AG04450 (cell line): Measurements from ENCODE around the gene CRYBA1. TPM values are rescaled to one million over a fixed set of nuclear protein-coding genes. Genes with fewer than 3 reads are reported as not detected.

Experiments used
- CTCF ChIA-PET: fragments of 300-600, 350-600 bp; formaldehyde crosslinking; extraction: SDS; loops from one replicate; lab custom pipeline; 2022; ENCODE audit warnings: antibody characterized with exemption, inconsistent platforms; lab: Charles Lee
- POLR2A ChIA-PET: fragments of 350-600 bp; formaldehyde crosslinking; extraction: SDS; loops from one replicate; lab custom pipeline; 2021; ENCODE audit warnings: antibody characterized with exemption, inconsistent platforms; lab: Yijun Ruan, JAX
- DNase-seq: peaks from one replicate; pipeline ENCODE4 v3.0.0-alpha.2; 2011; ENCODE audit warnings: low read depth, low spot score
- H3K27ac ChIP-seq: one replicate; pipeline ENCODE4 v1.5.1; 2012; ENCODE audit warnings: low read depth, low read length, control low read depth
- H3K27me3 ChIP-seq: one replicate; pipeline ENCODE4 v1.6.0; 2012; ENCODE audit warnings: low read length; ENCODE audit not compliant: control insufficient read depth, insufficient read depth
- H3K4me3 ChIP-seq: 2 replicates; pipeline ENCODE4 v1.5.1; 2011; ENCODE audit warnings: mild to moderate bottlenecking, low read depth, low read length, control low read depth
- H3K9me3 ChIP-seq: 2 replicates; pipeline ENCODE4 v1.5.1; 2012; ENCODE audit warnings: low read length; ENCODE audit not compliant: control insufficient read depth, insufficient read depth
- CTCF ChIP-seq: IDR thresholded peaks from 2 replicates; pipeline ENCODE4 v1.5.1; 2011; ENCODE audit warnings: low read depth, low read length, control low read depth, inconsistent platforms
- polyA plus RNA-seq: library from polyadenylated mRNA; depleted of rRNA; stranded (reverse); fragments of >200 nt; gene quantifications from 2 replicates; pipeline ENCODE4 v1.2.3, GENCODE V29; 2011

The CRYBA1 gene
- polyA plus RNA-seq, 1 experiment: not detected

- CTCF ChIA-PET: interaction anchor here (0.5 to 7.2 kb wide), 2 partner anchors 20 to 67 kb away, joined by 3 to 158 read pairs; no protein-coding TSS in a partner anchor
- Histone ChIP-seq H3K27me3 (no peaks in the 10 kb centered on the region), H3K27ac (no peak overlapping the region), H3K4me3 (no peak overlapping the region), H3K9me3 (no peaks in the 10 kb centered on the region)
- POLR2A ChIA-PET: no interaction called here
- DNase-seq: no peak
- TF ChIP-seq CTCF: no peak
These were observed 32.2 kb upstream of the CRYBA1 start for GRCh38 chr17:29214215-29215146.

GRCh38 chr17:29215174-29215573, 31.5 kb upstream of the CRYBA1 start:
- Histone ChIP-seq H3K27ac (no peak overlapping the region), H3K27me3 (no peaks in the 10 kb centered on the region), H3K9me3 (no peaks in the 10 kb centered on the region), H3K4me3 (no peak overlapping the region)
- POLR2A ChIA-PET: no interaction called here
- CTCF ChIA-PET: interaction anchor here (0.5 to 7.2 kb wide), 4 partner anchors 20 to 91 kb away, joined by 3 to 158 read pairs (median 3); no protein-coding TSS in a partner anchor
- no peak for TF ChIP-seq CTCF
- no peak for DNase-seq

GRCh38 chr17:29215717-29216116, 30.9 kb upstream of the CRYBA1 start:
- Histone ChIP-seq H3K27me3 (no peaks in the 10 kb centered on the region), H3K4me3 (no peak overlapping the region), H3K27ac (no peak overlapping the region), H3K9me3 (no peaks in the 10 kb centered on the region)
- no peak for TF ChIP-seq CTCF
- POLR2A ChIA-PET: no interaction called here
- no peak for DNase-seq
- CTCF ChIA-PET: interaction anchor here (0.5 to 7.2 kb wide), 4 partner anchors 19 to 92 kb away, joined by 3 to 158 read pairs (median 3); no protein-coding TSS in a partner anchor

GRCh38 chr17:29216181-29216580, 30.5 kb upstream of the CRYBA1 start:
- ChIA-PET CTCF (interaction anchor here (0.7 to 7.2 kb wide), 5 partner anchors 36 to 100 kb away, joined by 3 to 158 read pairs (median 8); partner anchors contain the start of gene MYO18A), POLR2A (no interaction called here)
- H3K9me3 ChIP-seq: no peaks in the 10 kb centered on the region
- H3K4me3 ChIP-seq: no peak overlapping the region
- no peak overlapping the region for H3K27ac ChIP-seq
- no peaks in the 10 kb centered on the region for H3K27me3 ChIP-seq
- no peak for TF ChIP-seq CTCF
- DNase-seq: no peak

GRCh38 chr17:29216856-29217255, 29.8 kb upstream of the CRYBA1 start:
- H3K27ac ChIP-seq: no peak overlapping the region
- DNase-seq: no peak
- H3K4me3 ChIP-seq: no peak overlapping the region
- H3K9me3 ChIP-seq: no peaks in the 10 kb centered on the region
- CTCF ChIA-PET: interaction anchor here (0.6 to 7.2 kb wide), 8 partner anchors 32 to 105 kb away, joined by 3 to 158 read pairs (median 6); partner anchors contain the start of gene MYO18A
- no peaks in the 10 kb centered on the region for H3K27me3 ChIP-seq
- no peak for TF ChIP-seq CTCF
- POLR2A ChIA-PET: no interaction called here
